Activated B cell treated with CpG ODN at 0.5 μM for 24 hours (primary cell): ENCODE data around the gene ABCD3. TPM values are rescaled to one million over a fixed set of nuclear protein-coding genes. Genes with fewer than 3 reads are reported as not detected.

ENCODE experiments used
- ATAC-seq: fragments of 200-7000 bp; cut with Tn5 transposase; one replicate; pipeline ENCODE4 v1.10.0; 2021; ENCODE audit warnings: low read depth, mild to moderate bottlenecking, moderate library complexity
- CTCF ChIA-PET: fragments of 350-600 bp; sonication (Branson Sonifier 250); formaldehyde crosslinking; loops from one replicate; lab custom pipeline; 2021; ENCODE audit warnings: antibody characterized with exemption; lab: Charles Lee
- POLR2A ChIA-PET: fragments of 350-600 bp; sonication (Branson Sonifier 250); formaldehyde crosslinking; loops from one replicate; lab custom pipeline; 2021; ENCODE audit warnings: antibody characterized with exemption; lab: Charles Lee
- DNase-seq: peaks from one replicate; pipeline ENCODE4 v3.0.0; 2022
- H3K27ac Mint-ChIP-seq: one replicate; pipeline ENCODE4 v1.8.0; 2020; ENCODE audit warnings: mixed read lengths
- H3K27me3 Mint-ChIP-seq: one replicate; pipeline ENCODE4 v1.8.0; 2021; ENCODE audit warnings: mixed read lengths
- H3K36me3 Mint-ChIP-seq: one replicate; pipeline ENCODE4 v1.8.0; 2021; ENCODE audit warnings: low read depth, mixed read lengths
- H3K4me1 Mint-ChIP-seq: one replicate; pipeline ENCODE4 v1.8.0; 2021; ENCODE audit warnings: mixed read lengths
- H3K4me3 Mint-ChIP-seq: one replicate; pipeline ENCODE4 v1.8.0; 2020; ENCODE audit warnings: mild to moderate bottlenecking, mixed read lengths
- H3K9me3 Mint-ChIP-seq: one replicate; pipeline ENCODE4 v1.8.0; 2020; ENCODE audit warnings: mixed read lengths
- intact Hi-C: fragments of 100-400 bp; cut with micrococcal nuclease; formaldehyde crosslinking; loops from one replicate; pipeline ENCODE4 v1.15.1; 2024
- total RNA-seq: library from RNA; stranded (reverse); gene quantifications from 2 replicates; pipeline ENCODE4 v1.2.3, GENCODE V29; 2022
- TF ChIP-seq, protein P1 (sequence below): fragments of 200-600 bp; IDR thresholded peaks from one replicate; pipeline ENCODE4 v1.8.0; 2022; ENCODE audit warnings: antibody characterized with exemption, mild to moderate bottlenecking

The ABCD3 gene
- total RNA-seq, 1 donor from 2014 or later: 23.2 TPM

DNA sequence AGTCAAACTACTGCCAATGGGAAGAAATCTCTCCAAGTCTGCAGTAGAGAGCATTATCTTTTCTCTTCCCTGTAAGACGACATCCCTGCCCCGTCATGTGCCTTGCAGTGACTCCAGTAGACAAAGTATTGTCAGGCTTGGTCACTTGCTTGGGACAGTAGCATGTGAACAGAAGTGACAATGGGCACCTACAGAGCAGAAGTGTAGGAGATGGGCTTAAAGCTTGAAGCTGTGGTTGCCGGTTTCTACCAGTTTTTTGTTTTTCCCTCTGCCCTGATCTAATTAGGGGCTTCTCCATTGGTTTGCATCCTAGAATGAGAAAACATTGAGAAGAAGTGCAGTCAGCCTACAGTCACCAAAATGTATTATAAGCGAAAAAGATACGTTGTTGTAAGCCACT lies 110.6 kb downstream of the ABCD3 start:
- no peak overlapping the region for H3K4me3 Mint-ChIP-seq
- CTCF ChIA-PET: no interaction called here
- H3K36me3 Mint-ChIP-seq: no peaks in the 10 kb centered on the region
- intact Hi-C loops: no loop called here
- H3K9me3 Mint-ChIP-seq: no peaks in the 10 kb centered on the region
- POLR2A ChIA-PET: no interaction called here
- no peak for DNase-seq
- TF ChIP-seq, protein P1, sequence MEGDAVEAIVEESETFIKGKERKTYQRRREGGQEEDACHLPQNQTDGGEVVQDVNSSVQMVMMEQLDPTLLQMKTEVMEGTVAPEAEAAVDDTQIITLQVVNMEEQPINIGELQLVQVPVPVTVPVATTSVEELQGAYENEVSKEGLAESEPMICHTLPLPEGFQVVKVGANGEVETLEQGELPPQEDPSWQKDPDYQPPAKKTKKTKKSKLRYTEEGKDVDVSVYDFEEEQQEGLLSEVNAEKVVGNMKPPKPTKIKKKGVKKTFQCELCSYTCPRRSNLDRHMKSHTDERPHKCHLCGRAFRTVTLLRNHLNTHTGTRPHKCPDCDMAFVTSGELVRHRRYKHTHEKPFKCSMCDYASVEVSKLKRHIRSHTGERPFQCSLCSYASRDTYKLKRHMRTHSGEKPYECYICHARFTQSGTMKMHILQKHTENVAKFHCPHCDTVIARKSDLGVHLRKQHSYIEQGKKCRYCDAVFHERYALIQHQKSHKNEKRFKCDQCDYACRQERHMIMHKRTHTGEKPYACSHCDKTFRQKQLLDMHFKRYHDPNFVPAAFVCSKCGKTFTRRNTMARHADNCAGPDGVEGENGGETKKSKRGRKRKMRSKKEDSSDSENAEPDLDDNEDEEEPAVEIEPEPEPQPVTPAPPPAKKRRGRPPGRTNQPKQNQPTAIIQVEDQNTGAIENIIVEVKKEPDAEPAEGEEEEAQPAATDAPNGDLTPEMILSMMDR: no peak
- no peaks in the 10 kb centered on the region for H3K4me1 Mint-ChIP-seq
- H3K27ac Mint-ChIP-seq: no peak overlapping the region
- peaks cover 4% of the 10 kb centered on the region for H3K27me3 Mint-ChIP-seq
- ATAC-seq: no peak

DNA sequence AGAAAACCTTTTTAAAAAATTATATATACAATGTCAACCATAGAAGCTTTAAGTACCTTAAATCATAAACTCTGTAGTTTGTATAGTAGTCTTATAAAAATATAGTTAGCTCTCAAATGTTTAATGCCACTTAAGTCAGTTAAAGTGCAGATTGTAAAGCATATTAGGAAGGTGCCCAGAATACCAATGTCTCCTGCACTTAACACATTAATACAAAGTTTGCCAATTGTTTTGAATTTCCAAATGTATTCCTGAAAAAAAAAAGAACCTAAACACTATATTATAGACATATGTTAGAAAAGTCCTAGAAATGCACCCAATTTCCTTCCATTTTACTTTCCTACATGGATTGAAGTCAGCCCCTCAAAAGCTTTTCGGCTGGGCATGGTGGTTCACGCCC lies 111.2 kb downstream of the ABCD3 start:
- ChIA-PET POLR2A (no interaction called here), CTCF (no interaction called here)
- peaks cover 2% of the 10 kb centered on the region for H3K27me3 Mint-ChIP-seq
- no peak for DNase-seq
- no peak overlapping the region for H3K27ac Mint-ChIP-seq
- H3K9me3 Mint-ChIP-seq: no peaks in the 10 kb centered on the region
- no peaks in the 10 kb centered on the region for H3K4me1 Mint-ChIP-seq
- TF ChIP-seq, protein P1: no peak
- no peak for ATAC-seq
- H3K4me3 Mint-ChIP-seq: no peak overlapping the region
- intact Hi-C loops: no loop called here
- no peaks in the 10 kb centered on the region for H3K36me3 Mint-ChIP-seq

DNA sequence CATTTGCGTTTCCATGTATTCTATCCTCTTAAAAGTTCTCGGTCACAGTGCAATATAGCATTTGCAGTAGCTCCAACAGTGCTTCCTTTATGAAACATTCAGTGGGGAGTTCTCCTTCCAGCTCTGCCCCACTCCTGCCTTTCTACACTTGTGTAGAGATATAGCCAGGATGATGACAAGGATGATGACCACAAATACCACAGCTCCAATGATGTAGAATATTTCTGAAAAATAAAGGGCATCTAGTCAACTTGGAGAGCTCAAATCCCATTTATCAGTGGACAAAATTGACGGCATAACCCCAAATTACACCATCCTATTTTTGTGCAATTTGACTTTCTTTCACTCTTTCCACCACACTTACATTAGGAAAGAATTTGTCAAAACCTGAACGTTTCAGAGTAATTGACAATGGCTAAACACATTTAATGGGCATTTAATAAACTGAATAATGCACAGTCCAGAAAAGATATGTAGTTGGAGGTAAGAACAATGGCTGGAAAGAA lies 112.2 kb downstream of the ABCD3 start:
- TF ChIP-seq, protein P1: no peak
- H3K4me1 Mint-ChIP-seq: no peaks in the 10 kb centered on the region
- no peak overlapping the region for H3K4me3 Mint-ChIP-seq
- intact Hi-C loops: no loop called here
- H3K27me3 Mint-ChIP-seq: peaks cover 2% of the 10 kb centered on the region
- H3K27ac Mint-ChIP-seq: no peak overlapping the region
- no peaks in the 10 kb centered on the region for H3K36me3 Mint-ChIP-seq
- no peaks in the 10 kb centered on the region for H3K9me3 Mint-ChIP-seq
- ATAC-seq (no peak), DNase-seq (no peak)
- CTCF ChIA-PET: no interaction called here
- POLR2A ChIA-PET: no interaction called here

DNA sequence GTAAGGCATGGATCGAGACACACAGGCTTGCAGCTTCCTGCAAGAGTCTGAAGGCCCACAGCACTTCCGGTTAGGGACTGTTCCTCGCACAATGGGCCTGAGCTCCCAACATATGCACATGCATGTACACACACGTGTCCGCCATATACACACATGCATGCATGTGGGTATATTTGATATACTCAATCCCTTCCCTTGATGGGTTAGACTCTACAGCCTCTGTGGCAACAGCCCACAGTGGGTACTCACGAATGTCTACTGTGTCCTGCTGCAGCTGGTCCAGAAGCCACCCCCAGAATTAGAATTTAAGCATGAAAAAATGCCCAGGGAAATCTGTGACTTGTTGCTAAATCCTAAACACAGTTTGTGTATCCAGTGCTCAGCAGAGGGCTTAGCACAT lies 113.5 kb downstream of the ABCD3 start:
- Mint-ChIP-seq H3K27me3 (peaks cover 5% of the 10 kb centered on the region), H3K36me3 (no peaks in the 10 kb centered on the region), H3K27ac (no peak overlapping the region), H3K4me1 (no peaks in the 10 kb centered on the region), H3K9me3 (no peaks in the 10 kb centered on the region), H3K4me3 (no peak overlapping the region)
- POLR2A ChIA-PET: no interaction called here
- DNase-seq (no peak), ATAC-seq (no peak)
- TF ChIP-seq, protein P1: no peak
- CTCF ChIA-PET: no interaction called here
- intact Hi-C loops: no loop called here

DNA sequence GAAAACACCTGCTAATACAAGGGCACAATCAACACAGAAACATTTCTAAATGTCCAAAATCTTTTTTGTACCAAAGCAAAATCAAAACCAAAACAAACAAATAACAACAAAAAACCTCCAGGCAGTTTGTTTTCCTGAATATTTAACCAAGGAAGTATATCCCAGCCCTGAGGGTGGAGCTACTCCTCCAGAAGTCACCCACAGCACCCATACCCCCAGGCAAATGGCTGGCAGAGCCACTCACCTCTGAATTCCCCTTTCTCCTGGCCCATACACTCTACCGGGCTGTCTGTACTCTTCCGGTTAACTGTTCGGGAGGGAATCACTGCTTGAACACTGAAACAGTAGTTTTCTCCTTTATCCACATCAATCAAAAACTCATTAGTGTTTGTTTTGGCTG lies 113.9 kb downstream of the ABCD3 start:
- Mint-ChIP-seq H3K36me3 (no peaks in the 10 kb centered on the region), H3K9me3 (no peaks in the 10 kb centered on the region), H3K4me1 (no peaks in the 10 kb centered on the region), H3K4me3 (no peak overlapping the region), H3K27ac (no peak overlapping the region), H3K27me3 (peaks cover 10% of the 10 kb centered on the region)
- ChIA-PET POLR2A (no interaction called here), CTCF (no interaction called here)
- TF ChIP-seq, protein P1: no peak
- intact Hi-C loops: no loop called here
- ATAC-seq: no peak
- no peak for DNase-seq
